Ishikawa (cell line): Measurements from ENCODE around the gene PPP4R4.

ENCODE experiments used
- CEBPB ChIP-seq: IDR thresholded peaks from 2 replicates; pipeline ENCODE4 v1.6.1; 2012
- CREB1 ChIP-seq: IDR thresholded peaks from 2 replicates; pipeline ENCODE4 v1.6.1; 2012; ENCODE audit warnings: low read depth
- EP300 ChIP-seq: IDR thresholded peaks from 2 replicates; pipeline ENCODE4 v1.6.1; 2012; ENCODE audit warnings: borderline replicate concordance
- FOXM1 ChIP-seq: IDR thresholded peaks from 2 replicates; pipeline ENCODE4 v1.6.1; 2012; ENCODE audit warnings: low read depth, borderline replicate concordance
- MAX ChIP-seq: IDR thresholded peaks from 2 replicates; pipeline ENCODE4 v1.6.1; 2012
- NFIC ChIP-seq: IDR thresholded peaks from 2 replicates; pipeline ENCODE4 v1.6.1; 2012
- RAD21 ChIP-seq: IDR thresholded peaks from 2 replicates; pipeline ENCODE4 v1.6.1; 2012; ENCODE audit warnings: low read depth
- REST ChIP-seq: IDR thresholded peaks from 2 replicates; pipeline ENCODE4 v1.6.1; 2012; ENCODE audit warnings: low read depth, mild to moderate bottlenecking
- TAF1 ChIP-seq: IDR thresholded peaks from 2 replicates; pipeline ENCODE4 v1.6.1; 2012; ENCODE audit warnings: low read depth, mild to moderate bottlenecking
- TCF12 ChIP-seq: IDR thresholded peaks from 2 replicates; pipeline ENCODE4 v1.6.1; 2012; ENCODE audit warnings: low read depth
- TEAD4 ChIP-seq: IDR thresholded peaks from 2 replicates; pipeline ENCODE4 v1.6.1; 2012
- YY1 ChIP-seq: IDR thresholded peaks from 2 replicates; pipeline ENCODE4 v1.6.1; 2012; ENCODE audit warnings: low read depth
- ZBTB7A ChIP-seq: IDR thresholded peaks from 2 replicates; pipeline ENCODE4 v1.6.1; 2012; ENCODE audit warnings: low read depth

- no peak for TF ChIP-seq EP300
- TF ChIP-seq TCF12 = no peak
- no peak for TF ChIP-seq CREB1
- TF ChIP-seq FOXM1 = no peak
- no peak for TF ChIP-seq TAF1
- no peak for TF ChIP-seq REST
- TF ChIP-seq TEAD4 = no peak
- no peak for TF ChIP-seq ZBTB7A
- no peak for TF ChIP-seq MAX
- TF ChIP-seq NFIC = no peak
- no peak for TF ChIP-seq CEBPB
- no peak for TF ChIP-seq RAD21
- TF ChIP-seq YY1 = no peak
Measured at GRCh38 chr14:94181835-94182234, 7.7 kb downstream of the PPP4R4 start.
